Cardiac muscle cell (in vitro differentiated cells and primary cell): ENCODE measurements around the gene ABHD5. TPM values are rescaled to one million over a fixed set of nuclear protein-coding genes. Genes with fewer than 3 reads are reported as not detected.
A peak's percentile ranks its signal among the peaks of the same experiment; 100 is the strongest.

Experiments
- DNase-seq, 2 donors: peaks; one replicate each; pipeline versions ENCODE4 v3.0.0 to v3.0.0-alpha.2; 2010 to 2017; ENCODE audit warnings: low read depth in 1 of 2, low spot score in 1 of 2
- H3K27ac ChIP-seq: fragments of 200-600 bp; sonication (generic); 2 replicates; pipeline ENCODE4 v1.5.1; 2016
- H3K27me3 ChIP-seq: fragments of 200-600 bp; sonication (generic); 2 replicates; pipeline ENCODE4 v1.6.0; 2016; ENCODE audit warnings: control low read depth
- H3K36me3 ChIP-seq: fragments of 200-600 bp; sonication (generic); 2 replicates; pipeline ENCODE4 v1.5.1; 2016; ENCODE audit warnings: control low read depth
- H3K4me1 ChIP-seq: fragments of 200-600 bp; sonication (generic); 2 replicates; pipeline ENCODE4 v1.8.1; 2017; ENCODE audit warnings: low read depth, mild to moderate bottlenecking, mixed run types
- H3K4me3 ChIP-seq: fragments of 200-600 bp; sonication (generic); 2 replicates; pipeline ENCODE4 v1.5.1; 2016; ENCODE audit warnings: mild to moderate bottlenecking
- H3K9me3 ChIP-seq: fragments of 200-600 bp; sonication (generic); 2 replicates; pipeline ENCODE4 v1.5.1; 2017; ENCODE audit warnings: low read depth, mild to moderate bottlenecking, control low read depth
- polyA plus RNA-seq: library from polyadenylated mRNA; unstranded; fragments of >200 nt; fragmentation: Nextera tagmentation; extraction: Ambion mirVana; gene quantifications from 2 replicates; pipeline ENCODE4 v1.2.1, GENCODE V29; 2016
- total RNA-seq: library from RNA; depleted of rRNA; stranded (reverse); fragments of >200 nt; gene quantifications from 2 replicates; pipeline ENCODE4 v1.2.3, GENCODE V29; 2016
- TF ChIP-seq, protein P1 (sequence below): IDR thresholded peaks from 2 replicates; pipeline ENCODE4 v1.5.1; 2012; ENCODE audit warnings: low read depth, mild to moderate bottlenecking, low read length

ABHD5 gene
- total and polyA plus RNA-seq, 2 experiments from 2014 or later, result 4.3 to 12.4 TPM

DNA sequence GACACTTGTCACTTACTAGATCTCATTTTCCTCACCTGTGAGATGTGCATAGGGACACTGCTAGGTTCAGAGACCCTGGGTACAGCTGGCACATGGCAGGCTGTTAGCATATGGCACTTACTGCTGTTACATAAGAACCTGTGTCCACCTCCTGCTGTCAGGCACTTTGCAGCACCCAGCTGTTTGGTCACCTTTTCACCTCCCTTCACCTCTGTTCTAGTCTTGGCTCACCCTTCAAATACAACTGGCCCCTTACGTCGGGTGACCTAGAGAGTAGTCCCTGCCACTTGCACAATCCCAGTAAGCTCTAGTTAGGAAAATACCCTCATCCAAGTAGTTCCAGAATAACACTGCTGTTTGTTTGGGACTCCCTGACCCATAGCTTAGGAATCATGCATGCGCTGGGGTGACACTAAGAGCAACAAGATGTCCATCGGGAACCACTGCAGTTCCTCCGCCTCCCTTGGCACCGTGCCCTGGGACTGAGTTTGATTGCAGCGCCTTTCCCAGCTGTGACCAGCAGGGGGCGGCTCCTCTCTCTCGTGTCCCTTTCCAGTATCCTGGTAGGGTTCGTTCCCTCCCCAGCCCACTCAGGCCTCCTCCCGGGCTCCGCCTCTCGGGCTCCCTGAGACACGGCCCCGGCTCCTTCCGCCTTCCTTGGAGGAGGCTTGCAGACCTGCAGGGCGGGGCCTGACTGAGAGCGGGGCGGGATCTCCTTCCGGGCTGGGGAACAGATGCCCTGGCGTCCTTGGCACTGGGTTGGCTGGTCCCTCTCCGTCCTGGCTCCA, 78.6 kb downstream of the ABHD5 start:
- H3K4me1 ChIP-seq, result no peaks in the 10 kb centered on the region
- H3K36me3 ChIP-seq, result no peaks in the 10 kb centered on the region
- H3K27ac ChIP-seq, result no peak overlapping the region
- no peaks in the 10 kb centered on the region for H3K9me3 ChIP-seq
- H3K27me3 ChIP-seq, result no peaks in the 10 kb centered on the region
- H3K4me3 ChIP-seq, result peak overlapping the region; percentile 5
- peak; percentile 92 to 98 for DNase-seq
- TF ChIP-seq, protein P1, sequence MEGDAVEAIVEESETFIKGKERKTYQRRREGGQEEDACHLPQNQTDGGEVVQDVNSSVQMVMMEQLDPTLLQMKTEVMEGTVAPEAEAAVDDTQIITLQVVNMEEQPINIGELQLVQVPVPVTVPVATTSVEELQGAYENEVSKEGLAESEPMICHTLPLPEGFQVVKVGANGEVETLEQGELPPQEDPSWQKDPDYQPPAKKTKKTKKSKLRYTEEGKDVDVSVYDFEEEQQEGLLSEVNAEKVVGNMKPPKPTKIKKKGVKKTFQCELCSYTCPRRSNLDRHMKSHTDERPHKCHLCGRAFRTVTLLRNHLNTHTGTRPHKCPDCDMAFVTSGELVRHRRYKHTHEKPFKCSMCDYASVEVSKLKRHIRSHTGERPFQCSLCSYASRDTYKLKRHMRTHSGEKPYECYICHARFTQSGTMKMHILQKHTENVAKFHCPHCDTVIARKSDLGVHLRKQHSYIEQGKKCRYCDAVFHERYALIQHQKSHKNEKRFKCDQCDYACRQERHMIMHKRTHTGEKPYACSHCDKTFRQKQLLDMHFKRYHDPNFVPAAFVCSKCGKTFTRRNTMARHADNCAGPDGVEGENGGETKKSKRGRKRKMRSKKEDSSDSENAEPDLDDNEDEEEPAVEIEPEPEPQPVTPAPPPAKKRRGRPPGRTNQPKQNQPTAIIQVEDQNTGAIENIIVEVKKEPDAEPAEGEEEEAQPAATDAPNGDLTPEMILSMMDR, result peak; percentile 93

DNA sequence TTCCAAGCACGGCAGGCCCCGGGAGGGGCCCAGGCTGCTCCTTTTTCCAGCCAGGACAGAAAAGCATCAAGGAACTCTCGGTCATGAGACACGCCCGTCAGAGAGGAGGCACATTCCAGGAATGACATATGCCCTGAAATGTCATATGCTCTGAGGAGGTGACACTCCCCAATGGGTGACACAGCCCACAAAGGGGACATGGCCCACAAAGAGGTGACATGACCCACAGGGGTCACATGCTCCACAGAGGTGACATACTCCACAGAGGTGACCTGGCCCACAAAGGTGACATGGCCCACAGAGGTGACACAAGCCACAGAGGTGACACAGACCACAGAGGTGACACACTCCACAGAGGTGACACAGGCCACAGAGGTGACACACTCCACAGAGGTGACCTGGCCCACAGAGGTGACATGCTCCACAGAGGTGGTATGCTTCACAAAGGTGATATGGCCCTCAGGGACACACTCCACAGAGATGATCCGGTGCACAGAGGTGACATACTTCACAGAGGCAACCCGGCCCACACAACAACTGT, 79.2 kb downstream of the ABHD5 start:
- H3K27ac ChIP-seq, result no peak overlapping the region
- no peaks in the 10 kb centered on the region for H3K9me3 ChIP-seq
- TF ChIP-seq, protein P1, result no peak
- peak overlapping the region; percentile 5 for H3K4me3 ChIP-seq
- no peaks in the 10 kb centered on the region for H3K27me3 ChIP-seq
- no peaks in the 10 kb centered on the region for H3K36me3 ChIP-seq
- DNase-seq, result no peak
- no peaks in the 10 kb centered on the region for H3K4me1 ChIP-seq

- Histone ChIP-seq H3K4me1 (no peaks in the 10 kb centered on the region), H3K27ac (no peak overlapping the region), H3K9me3 (no peaks in the 10 kb centered on the region), H3K4me3 (no peak overlapping the region), H3K36me3 (no peaks in the 10 kb centered on the region), H3K27me3 (no peaks in the 10 kb centered on the region)
- TF ChIP-seq, protein P1, result no peak
- DNase-seq, result peak in 1 of 2 donors; percentile 41
Measured at GRCh38 chr3:43770426-43771103, 79.8 kb downstream of the ABHD5 start.

DNA sequence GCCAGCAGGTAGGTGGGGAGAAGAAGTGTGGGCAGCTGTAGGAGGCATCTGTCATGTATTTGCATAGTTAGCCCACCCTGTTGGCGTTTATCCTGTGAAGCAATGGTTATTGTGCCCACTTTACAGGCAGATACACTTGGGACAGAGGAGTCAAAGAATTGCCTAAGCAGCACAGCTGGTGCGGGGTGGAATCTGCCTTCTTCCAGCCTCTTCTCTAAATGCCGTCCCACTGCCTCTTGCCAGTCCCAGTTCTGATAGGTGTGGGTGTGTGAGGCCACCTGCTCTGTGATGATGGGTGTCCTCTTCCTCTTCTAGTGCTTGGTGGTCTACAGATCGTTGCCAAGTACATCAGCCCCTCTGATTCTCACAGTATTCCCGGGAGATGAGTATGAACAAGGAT, 80.9 kb downstream of the ABHD5 start:
- H3K4me1 ChIP-seq, result no peaks in the 10 kb centered on the region
- H3K27ac ChIP-seq, result no peak overlapping the region
- no peak overlapping the region for H3K4me3 ChIP-seq
- no peaks in the 10 kb centered on the region for H3K27me3 ChIP-seq
- H3K9me3 ChIP-seq, result no peaks in the 10 kb centered on the region
- TF ChIP-seq, protein P1, result no peak
- no peak for DNase-seq
- no peaks in the 10 kb centered on the region for H3K36me3 ChIP-seq

GRCh38 chr3:43773273-43774094, 82.7 kb downstream of the ABHD5 start:
- TF ChIP-seq, protein P1, result no peak
- no peak overlapping the region for H3K4me3 ChIP-seq
- no peaks in the 10 kb centered on the region for H3K4me1 ChIP-seq
- H3K36me3 ChIP-seq, result no peaks in the 10 kb centered on the region
- no peak overlapping the region for H3K27ac ChIP-seq
- H3K9me3 ChIP-seq, result no peaks in the 10 kb centered on the region
- DNase-seq, result peak in 1 of 2 donors; percentile 33
- no peaks in the 10 kb centered on the region for H3K27me3 ChIP-seq
